Renal cortical epithelial cell (primary cell): ENCODE data around the gene TCF4. TPM values are rescaled to one million over a fixed set of nuclear protein-coding genes. Genes with fewer than 3 reads are reported as not detected.
A peak's percentile ranks its signal among the peaks of the same experiment; 100 is the strongest.

Experiments used
- DNase-seq: peaks from one replicate; pipeline ENCODE4 v3.0.0-alpha.2; 2011; ENCODE audit warnings: low read depth
- total RNA-seq: library from RNA; depleted of rRNA; stranded (reverse); fragments of >200 nt; gene quantifications from 2 replicates; pipeline ENCODE4 v1.2.3, GENCODE V29; 2014

Gene TCF4
- total RNA-seq, 1 donor from 2014 or later, result 11.0 TPM

GRCh38 chr18:55300936-55301531 lies 287.0 kb downstream of the TCF4 start:
- DNase-seq, result no peak

GRCh38 chr18:55300421-55300935 lies 287.5 kb downstream of the TCF4 start:
- DNase-seq, result no peak

GRCh38 chr18:55296778-55297177 lies 291.2 kb downstream of the TCF4 start:
- no peak for DNase-seq

- DNase-seq, result no peak
Observed at GRCh38 chr18:55296115-55296514, 291.9 kb downstream of the TCF4 start.

GRCh38 chr18:55290898-55291297 lies 297.1 kb downstream of the TCF4 start:
- peak; percentile 15 for DNase-seq

GRCh38 chr18:55289775-55290174 lies 298.2 kb downstream of the TCF4 start:
- no peak for DNase-seq

GRCh38 chr18:55289048-55289447 lies 298.9 kb downstream of the TCF4 start:
- DNase-seq, result no peak

- DNase-seq, result no peak
Observed at GRCh38 chr18:55287935-55288868, 299.8 kb downstream of the TCF4 start.

GRCh38 chr18:55287149-55287806 lies 300.7 kb downstream of the TCF4 start:
- DNase-seq, result no peak

- no peak for DNase-seq
Observed at GRCh38 chr18:55286257-55286825, 301.7 kb downstream of the TCF4 start.

- DNase-seq, result no peak
Observed at GRCh38 chr18:55284614-55285013, 303.4 kb downstream of the TCF4 start.

GRCh38 chr18:55283309-55283708 lies 304.7 kb downstream of the TCF4 start:
- no peak for DNase-seq

- DNase-seq, result no peak
Observed at GRCh38 chr18:55280503-55280902, 307.5 kb downstream of the TCF4 start.

GRCh38 chr18:55275039-55275901 lies 312.7 kb downstream of the TCF4 start:
- DNase-seq, result peak; percentile 50

GRCh38 chr18:55272510-55273243 lies 315.3 kb downstream of the TCF4 start:
- no peak for DNase-seq

GRCh38 chr18:55269622-55270021 lies 318.4 kb downstream of the TCF4 start:
- no peak for DNase-seq

GRCh38 chr18:55268628-55269275 lies 319.2 kb downstream of the TCF4 start:
- no peak for DNase-seq

GRCh38 chr18:55268151-55268601 lies 319.8 kb downstream of the TCF4 start:
- peak; percentile 18 for DNase-seq

GRCh38 chr18:55266981-55267380 lies 321.0 kb downstream of the TCF4 start:
- DNase-seq, result no peak

GRCh38 chr18:55265984-55266383 lies 322.0 kb downstream of the TCF4 start:
- no peak for DNase-seq
